Raji (cell line): ENCODE data around the gene IGF1R.

Experiments used
- POLR2A ChIP-seq: IDR thresholded peaks from 2 replicates; pipeline ENCODE4 v1.6.1; 2011; ENCODE audit warnings: low read depth, low read length, control low read depth; ENCODE audit not compliant: insufficient read depth

The IGF1R gene

DNA sequence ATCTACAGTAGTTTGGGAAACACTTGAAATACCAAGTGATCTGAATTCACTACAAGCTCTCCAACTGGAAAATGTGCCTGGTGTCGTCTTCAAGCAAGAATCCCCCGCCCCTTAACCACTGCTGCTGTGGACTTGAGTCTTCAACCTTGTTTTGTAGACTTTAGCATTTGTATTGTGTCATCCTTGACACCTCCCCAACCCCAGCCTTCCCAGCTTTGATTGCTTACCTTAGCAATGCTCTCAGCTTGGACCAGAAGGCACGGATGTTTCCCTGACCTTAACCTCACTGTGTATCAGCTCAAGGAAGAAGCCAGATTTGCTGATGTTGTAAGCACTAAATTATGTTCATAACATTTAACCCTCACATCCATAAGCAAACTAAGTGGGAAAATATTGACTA, 146.4 kb downstream of the IGF1R start:
- TF ChIP-seq POLR2A, result no peak

DNA sequence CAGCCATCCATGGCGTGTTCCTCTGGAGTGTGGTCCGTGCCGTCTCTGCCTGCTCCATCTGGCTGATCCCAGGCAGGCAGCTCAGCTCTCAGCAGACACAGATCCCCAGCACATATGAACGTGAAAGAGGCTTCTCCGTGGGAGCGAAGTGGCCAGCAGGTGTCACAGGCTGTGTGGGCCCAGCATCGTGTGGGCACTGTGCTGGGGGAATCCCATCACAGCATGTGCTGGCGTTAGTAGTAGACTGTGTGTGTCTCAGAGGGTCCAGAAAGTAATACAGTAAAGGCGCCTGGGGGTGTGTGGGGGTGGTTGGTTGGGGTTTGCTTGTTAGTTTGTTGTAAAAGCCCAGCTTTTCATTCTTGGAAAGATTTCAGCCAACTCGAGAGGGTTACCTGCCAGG, 147.6 kb downstream of the IGF1R start:
- no peak for TF ChIP-seq POLR2A

DNA sequence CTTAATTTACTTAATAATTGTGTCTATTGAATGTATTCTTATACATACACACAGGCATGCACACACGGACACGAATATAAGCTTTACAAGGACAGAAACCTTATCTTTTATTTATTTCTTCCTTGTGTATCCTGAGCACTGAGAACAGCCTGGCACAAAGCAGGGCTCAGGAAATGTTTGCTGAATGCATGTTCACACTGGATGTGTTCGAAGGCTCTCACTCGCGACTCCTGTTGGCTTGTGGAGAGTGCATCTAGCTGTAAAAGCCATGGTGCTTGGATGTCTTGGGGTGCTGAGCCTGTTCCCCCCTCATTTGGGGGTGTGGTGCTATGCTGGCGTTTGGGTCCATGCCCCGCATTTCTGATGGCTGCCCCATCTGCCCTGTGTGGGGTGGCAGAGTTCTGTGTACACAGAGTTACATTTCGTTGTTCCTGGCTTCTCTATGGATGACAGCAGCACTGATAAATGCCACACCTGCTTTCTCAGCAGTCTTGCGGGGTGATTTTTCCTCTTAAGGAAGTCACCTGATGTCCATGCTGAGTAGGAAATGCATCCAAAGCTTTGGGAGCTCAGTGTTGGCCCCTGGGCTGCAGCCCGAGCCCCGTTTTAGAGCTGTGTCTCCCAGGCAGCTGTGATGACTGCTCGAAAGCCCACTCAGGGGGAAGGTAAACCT, 148.5 kb downstream of the IGF1R start:
- no peak for TF ChIP-seq POLR2A

DNA sequence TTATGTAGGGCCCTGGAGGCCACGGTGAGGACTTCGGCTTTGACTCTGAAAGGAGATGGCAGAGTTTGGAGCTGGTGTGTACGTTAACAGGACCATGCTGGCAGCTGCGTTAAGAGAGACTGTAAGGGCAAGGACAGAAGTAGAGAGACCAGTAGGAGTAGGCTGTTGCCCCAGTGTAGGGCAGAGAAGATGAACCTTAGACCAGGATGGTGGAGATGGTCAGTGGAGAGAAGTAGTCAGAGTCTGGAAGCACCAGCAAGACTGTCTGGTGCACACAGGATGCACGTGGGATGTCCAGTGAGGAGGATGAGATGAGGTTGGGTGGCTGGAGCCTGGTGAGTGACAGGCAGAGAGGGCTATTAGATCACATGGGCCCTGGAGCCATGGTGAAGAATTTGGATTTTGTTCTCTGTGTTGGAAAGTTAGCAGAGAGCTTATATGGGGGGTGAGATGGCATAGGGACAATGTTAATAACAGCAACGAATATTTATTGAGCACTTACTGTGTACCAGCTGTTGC, 150.1 kb downstream of the IGF1R start:
- no peak for TF ChIP-seq POLR2A

DNA sequence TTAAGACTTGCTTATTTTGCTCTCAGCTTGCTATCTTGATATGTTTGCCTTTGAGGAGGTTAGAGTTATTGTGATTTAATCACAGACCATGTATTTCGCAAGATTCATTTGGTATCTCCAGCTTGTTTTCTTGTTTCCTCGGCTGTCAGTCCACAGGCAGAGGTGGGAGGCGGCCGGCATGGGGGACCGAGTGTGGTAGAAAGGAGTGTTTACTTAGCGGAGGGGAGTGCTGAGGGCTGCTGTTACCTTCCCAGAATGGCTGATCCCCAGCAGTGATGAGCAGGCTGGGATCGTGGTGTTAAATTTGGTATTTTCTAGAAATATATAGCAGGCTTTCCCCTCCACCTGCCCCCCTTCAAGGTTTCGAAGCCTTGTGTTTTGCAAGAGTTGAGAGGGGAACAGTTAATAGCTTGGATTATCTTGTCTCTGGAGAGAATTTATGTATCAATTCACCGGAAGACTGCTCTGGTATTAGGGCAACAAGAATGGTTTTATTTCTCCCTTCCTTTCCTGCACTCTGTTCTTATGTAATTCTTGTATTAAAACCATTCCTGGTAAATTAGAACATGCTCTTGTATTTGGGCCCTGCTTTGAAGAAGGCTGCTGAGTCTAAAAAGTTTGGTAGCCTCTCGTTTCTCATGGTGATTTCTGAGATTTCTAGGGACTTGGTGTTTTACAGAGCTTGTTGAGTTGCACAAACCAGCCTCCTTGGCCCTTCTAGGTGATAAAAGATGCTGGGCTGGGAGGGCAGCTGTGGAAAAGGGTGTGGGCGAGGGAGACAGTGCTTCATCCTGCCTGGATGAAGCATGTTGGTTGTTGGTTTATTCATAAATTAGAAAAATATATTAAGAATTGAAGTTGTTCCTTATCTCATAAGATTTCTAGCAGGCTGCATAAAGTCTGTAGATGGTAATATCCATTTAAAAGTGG, 151.4 kb downstream of the IGF1R start:
- TF ChIP-seq POLR2A, result no peak

DNA sequence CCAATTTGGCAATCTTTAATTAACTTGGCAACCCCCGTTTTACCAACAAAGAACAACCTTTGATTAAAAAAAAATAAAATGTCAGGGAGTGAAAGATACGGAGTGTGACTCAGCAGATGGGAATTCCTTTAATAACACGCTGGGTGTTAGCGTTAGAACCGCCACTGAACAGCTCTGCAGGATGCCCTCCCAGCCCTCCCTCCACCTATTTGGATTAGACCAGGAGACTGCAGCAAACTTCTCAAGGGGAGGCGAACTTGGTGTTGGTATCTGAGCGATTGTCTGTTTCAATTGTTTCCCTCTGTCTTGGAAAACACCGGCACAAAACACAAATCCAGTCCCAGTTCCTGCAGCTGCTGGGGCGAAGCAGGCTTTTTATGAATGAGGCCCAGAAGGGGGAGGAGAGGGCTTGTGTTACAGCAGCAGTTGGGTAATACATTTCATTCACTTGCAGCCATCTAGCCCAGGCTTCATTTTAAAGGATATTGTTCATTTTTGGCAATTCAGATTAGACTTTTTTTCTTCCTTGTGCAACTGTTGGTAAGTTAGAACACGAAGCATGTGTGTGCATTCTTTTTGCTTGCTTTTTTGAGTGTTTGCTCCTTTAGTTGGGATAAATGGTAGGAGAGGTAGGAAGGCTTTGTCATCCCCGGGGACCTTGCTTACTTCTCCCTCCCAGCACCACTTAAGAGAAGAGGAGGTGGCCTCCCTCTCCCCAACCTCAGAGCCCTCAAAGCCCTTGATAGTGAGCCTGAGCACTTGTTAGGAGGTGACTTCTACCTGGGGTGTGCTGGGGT, 152.3 kb downstream of the IGF1R start:
- no peak for TF ChIP-seq POLR2A

DNA sequence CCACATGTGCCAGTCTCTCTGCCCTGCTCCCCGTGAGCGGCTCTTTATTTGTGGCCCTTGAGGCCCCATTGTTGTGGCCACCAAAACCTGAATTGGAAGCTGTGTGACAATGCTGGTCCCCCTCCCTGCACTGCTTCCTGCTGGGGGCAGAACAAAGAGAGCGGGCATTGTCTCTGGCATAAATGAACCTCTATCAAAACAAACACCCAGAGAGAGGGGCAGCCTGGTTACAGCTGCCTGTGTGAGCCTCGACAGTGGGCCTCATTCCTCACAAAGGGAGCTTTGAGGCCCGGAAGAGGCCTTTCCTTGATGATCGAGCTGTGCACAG, 152.9 kb downstream of the IGF1R start:
- no peak for TF ChIP-seq POLR2A

DNA sequence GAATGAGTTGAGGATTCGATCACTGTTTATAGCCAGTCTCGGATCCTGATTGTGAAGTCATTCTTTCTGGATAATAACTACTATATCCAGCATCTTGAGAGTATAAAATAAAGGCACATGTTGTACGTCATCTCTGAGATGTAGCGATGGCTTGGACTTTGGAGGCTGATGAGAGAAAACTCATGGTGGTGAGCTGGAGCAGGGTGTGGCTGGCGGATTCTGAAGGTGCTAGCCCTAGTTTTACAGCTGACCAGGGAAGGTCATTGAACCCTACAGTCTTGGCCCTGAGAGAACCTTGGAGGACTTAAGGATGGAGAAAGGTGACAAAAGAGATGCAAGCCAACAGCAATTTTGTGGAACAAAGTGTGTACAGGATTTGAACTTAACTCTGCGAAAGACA, 153.8 kb downstream of the IGF1R start:
- no peak for TF ChIP-seq POLR2A

DNA sequence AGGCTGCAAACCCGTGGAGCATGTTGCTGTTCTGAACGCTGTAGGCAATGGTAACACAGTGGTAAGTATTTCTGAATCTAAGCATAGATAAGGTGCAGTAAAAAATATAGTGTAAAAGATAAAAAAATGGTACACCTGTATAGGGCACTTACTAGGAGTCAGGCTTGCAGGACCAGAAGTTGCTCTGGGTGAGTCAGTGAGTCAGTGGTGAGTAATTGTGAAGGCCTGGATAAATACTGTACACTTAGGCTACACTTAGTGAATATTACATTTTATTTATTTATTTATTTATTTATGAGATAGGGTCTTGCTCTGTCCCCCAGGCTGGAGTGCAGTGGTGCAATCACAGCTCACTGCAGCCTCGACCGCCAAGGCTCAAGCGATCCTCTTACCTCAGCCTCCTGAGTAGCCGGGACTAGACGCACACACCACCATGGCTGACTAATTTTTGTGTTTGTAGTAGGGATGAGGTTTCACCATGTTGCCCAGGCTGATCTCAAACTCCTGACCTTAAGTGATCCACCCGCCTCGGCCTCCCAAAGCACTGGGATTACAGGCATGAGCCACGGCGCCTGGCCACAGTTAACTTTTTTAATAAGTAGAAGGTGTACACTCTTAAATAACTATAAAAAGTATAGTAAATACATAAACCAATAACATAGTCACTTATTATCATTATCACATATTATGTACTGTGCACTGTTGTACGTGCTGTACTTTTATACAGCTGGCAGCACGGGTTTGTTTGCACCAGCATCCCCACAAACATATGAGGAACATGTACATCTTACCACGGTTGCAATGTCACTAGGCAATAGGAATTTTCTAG, 155.1 kb downstream of the IGF1R start:
- no peak for TF ChIP-seq POLR2A

DNA sequence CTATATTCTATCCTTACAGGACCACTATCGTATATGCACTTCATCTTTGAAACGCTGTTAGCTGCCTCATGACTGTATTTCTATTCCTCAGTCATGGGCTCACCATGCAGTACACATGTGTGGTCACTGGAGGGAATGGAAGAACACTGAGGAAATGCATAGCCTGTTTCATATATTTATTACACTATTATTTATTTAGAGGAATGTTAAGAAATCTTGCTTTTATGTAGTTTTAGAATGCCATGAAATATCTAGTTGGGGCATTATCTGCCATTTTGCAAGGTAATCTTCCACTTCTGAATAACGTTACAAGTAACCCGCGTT, 155.7 kb downstream of the IGF1R start:
- TF ChIP-seq POLR2A, result no peak

DNA sequence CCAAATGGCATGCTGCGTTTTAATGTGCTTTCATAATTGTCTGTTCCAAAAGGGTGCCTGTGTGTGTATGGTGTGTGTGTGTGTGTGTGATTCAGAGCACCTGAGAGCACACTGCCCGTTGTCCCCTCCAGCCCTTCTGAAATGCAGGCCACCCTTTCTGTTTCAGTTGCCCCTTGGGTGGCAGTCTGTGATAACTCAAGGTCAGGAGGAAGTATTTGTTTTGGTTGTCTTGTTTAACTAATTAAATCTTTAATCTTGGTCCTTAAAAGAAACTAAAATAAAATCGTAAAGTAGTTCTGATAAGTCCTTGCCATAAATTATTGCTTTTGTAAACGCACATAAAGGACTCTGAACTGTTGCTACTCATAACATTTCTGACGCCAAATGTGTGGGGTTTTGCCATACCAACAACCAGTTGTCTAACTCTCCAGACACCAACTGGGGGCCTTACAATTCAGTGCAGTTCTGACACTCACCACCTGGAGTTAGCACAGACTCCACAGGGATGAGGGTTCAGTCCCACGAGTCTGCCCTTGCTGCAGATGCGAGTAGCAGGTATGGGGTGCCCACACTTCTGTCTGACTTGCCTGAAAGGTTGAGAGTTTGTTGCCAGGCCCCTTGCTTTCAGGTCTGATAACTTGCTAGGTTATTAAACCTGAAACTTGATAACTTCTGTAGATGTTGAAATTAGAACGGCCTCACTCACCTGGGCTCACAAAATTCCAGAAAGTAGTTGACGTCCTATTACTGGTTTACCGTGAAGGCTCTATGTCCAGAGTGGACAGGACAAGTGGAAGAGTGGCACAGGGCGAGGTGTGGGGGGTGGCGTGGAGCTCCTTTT, 157.3 kb downstream of the IGF1R start:
- no peak for TF ChIP-seq POLR2A

DNA sequence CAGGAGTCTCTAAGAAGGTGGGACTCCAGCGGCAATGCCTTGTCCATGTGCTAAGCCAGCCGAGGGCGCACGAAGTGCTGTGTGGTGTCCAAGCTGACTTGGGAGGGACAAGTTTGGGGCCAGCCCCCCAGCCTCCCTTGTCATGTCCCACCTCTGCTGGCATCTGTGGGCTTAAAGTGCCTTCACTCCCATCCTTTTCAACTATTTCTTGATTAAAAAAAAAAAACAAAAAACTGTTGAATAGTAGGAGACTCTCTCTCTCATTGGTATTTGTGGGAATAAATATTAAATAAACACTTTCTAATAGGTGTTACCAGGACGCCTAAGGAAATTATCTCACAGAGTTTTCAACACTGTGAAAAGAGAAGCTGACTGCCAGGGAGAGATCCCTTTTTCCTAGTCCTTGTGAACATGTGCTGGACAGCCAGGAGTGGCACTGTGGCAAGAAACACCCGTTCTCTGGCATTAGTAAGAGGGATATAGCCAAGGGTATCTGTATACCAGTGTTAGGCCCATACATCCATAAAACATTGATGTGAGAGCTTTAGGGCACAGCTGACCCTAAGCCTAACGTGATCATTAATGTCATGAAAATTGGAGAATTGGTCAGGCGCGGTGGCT, 158.0 kb downstream of the IGF1R start:
- no peak for TF ChIP-seq POLR2A

DNA sequence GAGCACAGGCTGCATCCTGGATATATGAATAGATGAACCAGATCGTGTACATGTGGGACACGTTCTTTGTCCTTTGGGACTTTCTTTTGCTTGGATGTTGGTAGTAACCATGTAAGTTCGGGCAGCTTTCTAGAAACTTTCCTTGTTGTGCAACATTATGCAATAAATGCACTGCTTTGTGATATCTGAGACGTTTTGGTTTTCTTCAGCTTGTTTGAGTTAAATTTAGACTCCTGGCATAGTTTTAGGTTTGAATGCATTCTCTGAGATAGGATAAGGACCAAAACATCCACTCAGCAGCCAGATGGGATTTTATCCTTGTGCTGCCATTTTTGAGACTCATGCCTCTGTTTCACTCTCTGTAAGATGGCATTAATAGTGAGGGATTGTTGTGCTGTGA, 158.9 kb downstream of the IGF1R start:
- TF ChIP-seq POLR2A, result no peak
